CD4-positive, alpha-beta T cell treated with Interleukin-17A for 4 hours (primary cell): ENCODE results near the gene DOCK4.
"Not testable (repeated sequence)": the region's sequence is repeated elsewhere in the genome, so short reads cannot be mapped to it uniquely, and the experiment has no call there.

ENCODE experiments used
- DNase-seq: peaks from one replicate; pipeline ENCODE4 v3.0.0-alpha.2; 2020; ENCODE audit warnings: mixed read lengths

The DOCK4 gene

GRCh38 chr7:112132051-112132694 lies 74.0 kb downstream of the DOCK4 start:
- no peak for DNase-seq

- no peak for DNase-seq
Observed at GRCh38 chr7:112130729-112131410, 75.3 kb downstream of the DOCK4 start.

GRCh38 chr7:112129655-112130323 lies 76.4 kb downstream of the DOCK4 start:
- no peak for DNase-seq

GRCh38 chr7:112128461-112129425 lies 77.5 kb downstream of the DOCK4 start:
- DNase-seq = not testable (repeated sequence)

GRCh38 chr7:112128041-112128440 lies 78.2 kb downstream of the DOCK4 start:
- not testable (repeated sequence) for DNase-seq

- no peak for DNase-seq
Observed at GRCh38 chr7:112125250-112125649, 80.9 kb downstream of the DOCK4 start.

- no peak for DNase-seq
Observed at GRCh38 chr7:112124061-112124766, 82.0 kb downstream of the DOCK4 start.

- no peak for DNase-seq
Observed at GRCh38 chr7:112122798-112123197, 83.4 kb downstream of the DOCK4 start.

GRCh38 chr7:112122144-112122543 lies 84.1 kb downstream of the DOCK4 start:
- DNase-seq = no peak

- no peak for DNase-seq
Observed at GRCh38 chr7:112121318-112121717, 84.9 kb downstream of the DOCK4 start.

- DNase-seq = no peak
Observed at GRCh38 chr7:112120696-112121217, 85.4 kb downstream of the DOCK4 start.

GRCh38 chr7:112118581-112119566 lies 87.3 kb downstream of the DOCK4 start:
- no peak for DNase-seq

GRCh38 chr7:112116894-112117293 lies 89.3 kb downstream of the DOCK4 start:
- DNase-seq = no peak

GRCh38 chr7:112116358-112116757 lies 89.8 kb downstream of the DOCK4 start:
- no peak for DNase-seq

GRCh38 chr7:112115880-112116279 lies 90.3 kb downstream of the DOCK4 start:
- no peak for DNase-seq

GRCh38 chr7:112113913-112114575 lies 92.2 kb downstream of the DOCK4 start:
- DNase-seq = no peak

GRCh38 chr7:112112822-112113255 lies 93.4 kb downstream of the DOCK4 start:
- no peak for DNase-seq

- no peak for DNase-seq
Observed at GRCh38 chr7:112110651-112111050, 95.5 kb downstream of the DOCK4 start.

- DNase-seq = no peak
Observed at GRCh38 chr7:112110175-112110574, 96.0 kb downstream of the DOCK4 start.

GRCh38 chr7:112108981-112109380 lies 97.2 kb downstream of the DOCK4 start:
- DNase-seq = no peak
